Duodenal mucosa (tissue), 2 donors: ENCODE data around the gene PRPF39.

ENCODE experiments used
- H3K27ac ChIP-seq: one replicate; pipeline ENCODE4 v1.7.0; 2013; ENCODE audit warnings: low read depth, low read length
- H3K27me3 ChIP-seq, 2 donors: one replicate each; pipeline ENCODE4 v1.7.0; 2013; ENCODE audit warnings: low read length in 2 of 2, control low read depth in 1 of 2; ENCODE audit not compliant: insufficient read depth in 2 of 2, control insufficient read depth in 1 of 2
- H3K36me3 ChIP-seq, 2 donors: one replicate each; pipeline ENCODE4 v1.7.0; 2013; ENCODE audit warnings: low read length in 2 of 2, control low read depth in 1 of 2; ENCODE audit not compliant: insufficient read depth in 2 of 2, control insufficient read depth in 1 of 2
- H3K4me1 ChIP-seq, 2 donors: one replicate each; pipeline ENCODE4 v1.7.0; 2013; ENCODE audit warnings: low read length in 2 of 2, control low read depth in 1 of 2; ENCODE audit not compliant: insufficient read depth in 2 of 2, control insufficient read depth in 1 of 2
- H3K4me3 ChIP-seq, 2 donors: one replicate each; pipeline ENCODE4 v1.7.0; 2013; ENCODE audit warnings: low read length in 2 of 2, low read depth in 1 of 2
- H3K9ac ChIP-seq, 2 donors: one replicate each; pipeline ENCODE4 v1.7.0; 2013; ENCODE audit warnings: low read length in 2 of 2, low read depth in 1 of 2
- H3K9me3 ChIP-seq, 2 donors: one replicate each; pipeline ENCODE4 v1.7.0; 2013; ENCODE audit warnings: low read length in 2 of 2, control low read depth in 1 of 2; ENCODE audit not compliant: control insufficient read depth in 1 of 2

PRPF39 gene

GRCh38 chr14:45150386-45150890 is 66.5 kb downstream of the PRPF39 start:
- H3K4me1 ChIP-seq = no peaks in the 10 kb centered on the region
- H3K9ac ChIP-seq = no peak overlapping the region
- no peak overlapping the region for H3K27ac ChIP-seq
- no peaks in the 10 kb centered on the region for H3K27me3 ChIP-seq
- H3K4me3 ChIP-seq = no peak overlapping the region
- no peaks in the 10 kb centered on the region for H3K36me3 ChIP-seq
- no peaks in the 10 kb centered on the region for H3K9me3 ChIP-seq

DNA sequence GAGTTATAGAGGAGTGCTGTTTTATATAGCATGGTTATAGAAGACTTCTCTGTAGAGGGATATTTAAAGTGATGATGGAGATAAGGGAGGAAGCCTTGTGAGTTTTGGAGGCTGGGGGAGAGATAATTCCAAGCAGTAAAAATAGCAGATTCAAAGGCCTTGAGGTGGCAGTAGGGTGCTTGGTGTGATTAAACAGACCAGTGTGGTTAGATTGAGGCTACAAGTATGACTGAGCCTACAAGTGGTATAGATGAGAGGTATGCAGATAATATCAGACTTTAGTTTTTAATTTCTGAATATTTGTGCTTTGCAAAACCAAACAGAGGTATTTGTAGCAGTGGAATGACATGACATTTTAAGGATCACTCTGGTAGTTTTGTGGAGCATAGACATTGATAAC is 72.2 kb downstream of the PRPF39 start:
- H3K9me3 ChIP-seq = no peaks in the 10 kb centered on the region
- no peak overlapping the region for H3K9ac ChIP-seq
- no peak overlapping the region for H3K27ac ChIP-seq
- H3K27me3 ChIP-seq = no peaks in the 10 kb centered on the region
- H3K4me1 ChIP-seq = no peaks in the 10 kb centered on the region
- no peaks in the 10 kb centered on the region for H3K36me3 ChIP-seq
- no peak overlapping the region for H3K4me3 ChIP-seq
